WTC11 (cell line): Measurements from ENCODE around the gene ABCC6. TPM values are rescaled to one million over a fixed set of nuclear protein-coding genes. Genes with fewer than 3 reads are reported as not detected.

ENCODE experiments used
- ATAC-seq: fragments of 200-7000 bp; cut with Tn5 transposase; 2 replicates; pipeline ENCODE4 v1.10.0; 2021; ENCODE audit warnings: mild to moderate bottlenecking, moderate library complexity
- CTCF ChIA-PET: fragments of 300-600 bp; sonication (Branson Sonifier 250); formaldehyde crosslinking; loops from one replicate; lab custom pipeline; 2021; ENCODE audit warnings: antibody characterized with exemption; lab: Charles Lee
- POLR2A ChIA-PET: fragments of 350-600 bp; sonication (Branson Sonifier 250); formaldehyde crosslinking; loops from one replicate; lab custom pipeline; 2021; ENCODE audit warnings: antibody characterized with exemption; lab: Charles Lee
- DNase-seq: peaks from one replicate; pipeline ENCODE4 v3.0.0; 2021; ENCODE audit warnings: low spot score
- H3K27ac Mint-ChIP-seq: 2 replicates; pipeline ENCODE4 v1.8.0; 2021; ENCODE audit warnings: mixed read lengths
- H3K27me3 Mint-ChIP-seq: 2 replicates; pipeline ENCODE4 v1.8.0; 2021; ENCODE audit warnings: low read depth, mild to moderate bottlenecking, moderate library complexity, mixed read lengths
- H3K36me3 Mint-ChIP-seq: 2 replicates; pipeline ENCODE4 v1.8.0; 2021; ENCODE audit warnings: mixed read lengths
- H3K4me1 Mint-ChIP-seq: 2 replicates; pipeline ENCODE4 v1.8.0; 2022; ENCODE audit warnings: mixed read lengths
- H3K4me3 Mint-ChIP-seq: 2 replicates; pipeline ENCODE4 v1.8.0; 2021; ENCODE audit warnings: mild to moderate bottlenecking, moderate library complexity, mixed read lengths
- H3K9me3 Mint-ChIP-seq: 2 replicates; pipeline ENCODE4 v1.8.0; 2021; ENCODE audit warnings: mixed read lengths
- KAT7 ChIP-seq: sonication (generic); formaldehyde crosslinking; IDR thresholded peaks from 2 replicates; pipeline ENCODE4 v1.8.1; 2023; ENCODE audit warnings: missing genetic modification reagents, mild to moderate bottlenecking, borderline replicate concordance
- NFATC4 ChIP-seq: fragments of 250-450 bp; sonication (Bioruptor Pico); IDR thresholded peaks from 2 replicates; pipeline ENCODE4 v1.9.0; 2021; ENCODE audit warnings: mild to moderate bottlenecking
- NR1H2 ChIP-seq: sonication (generic); formaldehyde crosslinking; IDR thresholded peaks from 2 replicates; pipeline ENCODE4 v1.9.0; 2021; ENCODE audit warnings: mild to moderate bottlenecking, moderate library complexity, missing genetic modification reagents
- NR2C2 ChIP-seq: sonication (generic); formaldehyde crosslinking; IDR thresholded peaks from 2 replicates; pipeline ENCODE4 v1.8.0; 2022; ENCODE audit warnings: mild to moderate bottlenecking, missing genetic modification reagents
- NR3C1 ChIP-seq: sonication (generic); formaldehyde crosslinking; conservative IDR thresholded peaks from 2 replicates; pipeline ENCODE4 v1.8.1; 2023; ENCODE audit warnings: low read depth, mild to moderate bottlenecking, missing genetic modification reagents
- ZNF121 ChIP-seq: sonication (generic); formaldehyde crosslinking; IDR thresholded peaks from 2 replicates; pipeline ENCODE4 v1.8.0; 2023; ENCODE audit warnings: missing genetic modification reagents
- ZNF396 ChIP-seq: fragments of 250-450 bp; sonication (Bioruptor Pico); IDR thresholded peaks from 2 replicates; pipeline ENCODE4 v1.8.0; 2021; ENCODE audit warnings: mild to moderate bottlenecking, moderate library complexity, borderline replicate concordance
- ZNF671 ChIP-seq: fragments of 250-450 bp; sonication (Bioruptor Pico); IDR thresholded peaks from 2 replicates; pipeline ENCODE4 v1.8.0; 2021; ENCODE audit warnings: mild to moderate bottlenecking
- total RNA-seq: library from RNA; stranded (reverse); gene quantifications from 3 replicates; pipeline ENCODE4 v1.2.3, GENCODE V29; 2021
- TF ChIP-seq, protein P1 (sequence below): sonication (generic); formaldehyde crosslinking; conservative IDR thresholded peaks from 2 replicates; pipeline ENCODE4 v1.8.1; 2022; ENCODE audit warnings: mild to moderate bottlenecking, missing genetic modification reagents
- TF ChIP-seq, protein P2 (sequence below): fragments of 250-450 bp; sonication (Bioruptor Pico); IDR thresholded peaks from 2 replicates; pipeline ENCODE4 v1.9.0; 2021; ENCODE audit warnings: mild to moderate bottlenecking
- TF ChIP-seq, protein P3 (sequence below): sonication (generic); formaldehyde crosslinking; IDR thresholded peaks from 2 replicates; pipeline ENCODE4 v1.8.0; 2023; ENCODE audit warnings: mild to moderate bottlenecking, missing genetic modification reagents
- TF ChIP-seq, protein P4 (sequence below): fragments of 250-450 bp; sonication (Bioruptor Pico); IDR thresholded peaks from 2 replicates; pipeline ENCODE4 v1.8.0; 2021; ENCODE audit warnings: mild to moderate bottlenecking
- TF ChIP-seq, protein P5 (sequence below): sonication (generic); formaldehyde crosslinking; IDR thresholded peaks from 2 replicates; pipeline ENCODE4 v1.8.0; 2022; ENCODE audit warnings: mild to moderate bottlenecking, missing genetic modification reagents
- TF ChIP-seq, protein P6 (sequence below): sonication (generic); formaldehyde crosslinking; IDR thresholded peaks from 2 replicates; pipeline ENCODE4 v1.8.0; 2022; ENCODE audit warnings: mild to moderate bottlenecking, missing genetic modification reagents
- TF ChIP-seq, protein P7 (sequence below): fragments of 250-450 bp; sonication (Bioruptor Pico); IDR thresholded peaks from 2 replicates; pipeline ENCODE4 v1.9.0; 2021; ENCODE audit warnings: mild to moderate bottlenecking
- TF ChIP-seq, protein P8 (sequence below): sonication (generic); formaldehyde crosslinking; IDR thresholded peaks from 2 replicates; pipeline ENCODE4 v1.8.1; 2023; ENCODE audit warnings: mild to moderate bottlenecking, moderate library complexity, missing genetic modification reagents

The ABCC6 gene
- total RNA-seq, 1 experiment from 2014 or later = 1.3 TPM

DNA sequence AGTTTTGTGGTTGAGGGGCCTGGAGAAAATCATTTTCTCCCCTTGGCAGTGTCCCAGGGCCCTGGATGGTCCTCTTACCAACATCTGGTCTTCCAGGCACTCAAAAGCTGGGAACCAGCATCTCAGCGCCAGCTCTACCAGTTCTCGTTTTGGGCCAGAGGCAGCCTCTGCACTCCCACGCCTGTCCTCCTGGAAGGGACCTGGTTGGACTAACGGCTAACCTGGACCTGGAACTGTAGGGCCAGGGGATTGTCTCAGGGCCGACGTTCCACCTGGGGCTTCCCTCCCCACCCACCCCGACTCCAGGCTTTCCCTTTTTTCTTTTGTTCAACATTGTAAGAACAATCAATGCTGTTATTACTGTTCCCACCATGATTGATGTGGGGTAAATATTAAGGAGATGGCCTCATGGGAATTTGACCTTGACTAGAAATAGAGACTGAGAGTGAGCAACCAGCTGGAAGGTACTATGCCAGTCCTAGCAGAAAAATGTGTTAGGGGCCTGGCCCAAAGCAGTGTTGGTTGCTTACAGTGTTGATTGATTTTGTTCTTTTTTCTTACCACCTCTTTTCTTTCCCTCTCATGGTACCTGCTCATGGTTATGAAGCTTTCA, 81.4 kb downstream of the ABCC6 start:
- TF ChIP-seq NR3C1 (CRISPR knock-in tag) (no peak), NR1H2 (CRISPR knock-in tag) (no peak), ZNF671 (CRISPR knock-in tag) (no peak), KAT7 (no peak), ZNF396 (CRISPR knock-in tag) (no peak), ZNF121 (no peak), NR2C2 (CRISPR knock-in tag) (no peak), NFATC4 (CRISPR knock-in tag) (no peak)
- TF ChIP-seq, protein P1, sequence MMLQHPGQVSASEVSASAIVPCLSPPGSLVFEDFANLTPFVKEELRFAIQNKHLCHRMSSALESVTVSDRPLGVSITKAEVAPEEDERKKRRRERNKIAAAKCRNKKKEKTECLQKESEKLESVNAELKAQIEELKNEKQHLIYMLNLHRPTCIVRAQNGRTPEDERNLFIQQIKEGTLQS (CRISPR knock-in tag) = no peak
- TF ChIP-seq, protein P2, sequence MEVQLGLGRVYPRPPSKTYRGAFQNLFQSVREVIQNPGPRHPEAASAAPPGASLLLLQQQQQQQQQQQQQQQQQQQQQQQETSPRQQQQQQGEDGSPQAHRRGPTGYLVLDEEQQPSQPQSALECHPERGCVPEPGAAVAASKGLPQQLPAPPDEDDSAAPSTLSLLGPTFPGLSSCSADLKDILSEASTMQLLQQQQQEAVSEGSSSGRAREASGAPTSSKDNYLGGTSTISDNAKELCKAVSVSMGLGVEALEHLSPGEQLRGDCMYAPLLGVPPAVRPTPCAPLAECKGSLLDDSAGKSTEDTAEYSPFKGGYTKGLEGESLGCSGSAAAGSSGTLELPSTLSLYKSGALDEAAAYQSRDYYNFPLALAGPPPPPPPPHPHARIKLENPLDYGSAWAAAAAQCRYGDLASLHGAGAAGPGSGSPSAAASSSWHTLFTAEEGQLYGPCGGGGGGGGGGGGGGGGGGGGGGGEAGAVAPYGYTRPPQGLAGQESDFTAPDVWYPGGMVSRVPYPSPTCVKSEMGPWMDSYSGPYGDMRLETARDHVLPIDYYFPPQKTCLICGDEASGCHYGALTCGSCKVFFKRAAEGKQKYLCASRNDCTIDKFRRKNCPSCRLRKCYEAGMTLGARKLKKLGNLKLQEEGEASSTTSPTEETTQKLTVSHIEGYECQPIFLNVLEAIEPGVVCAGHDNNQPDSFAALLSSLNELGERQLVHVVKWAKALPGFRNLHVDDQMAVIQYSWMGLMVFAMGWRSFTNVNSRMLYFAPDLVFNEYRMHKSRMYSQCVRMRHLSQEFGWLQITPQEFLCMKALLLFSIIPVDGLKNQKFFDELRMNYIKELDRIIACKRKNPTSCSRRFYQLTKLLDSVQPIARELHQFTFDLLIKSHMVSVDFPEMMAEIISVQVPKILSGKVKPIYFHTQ (CRISPR knock-in tag) = no peak
- TF ChIP-seq, protein P3, sequence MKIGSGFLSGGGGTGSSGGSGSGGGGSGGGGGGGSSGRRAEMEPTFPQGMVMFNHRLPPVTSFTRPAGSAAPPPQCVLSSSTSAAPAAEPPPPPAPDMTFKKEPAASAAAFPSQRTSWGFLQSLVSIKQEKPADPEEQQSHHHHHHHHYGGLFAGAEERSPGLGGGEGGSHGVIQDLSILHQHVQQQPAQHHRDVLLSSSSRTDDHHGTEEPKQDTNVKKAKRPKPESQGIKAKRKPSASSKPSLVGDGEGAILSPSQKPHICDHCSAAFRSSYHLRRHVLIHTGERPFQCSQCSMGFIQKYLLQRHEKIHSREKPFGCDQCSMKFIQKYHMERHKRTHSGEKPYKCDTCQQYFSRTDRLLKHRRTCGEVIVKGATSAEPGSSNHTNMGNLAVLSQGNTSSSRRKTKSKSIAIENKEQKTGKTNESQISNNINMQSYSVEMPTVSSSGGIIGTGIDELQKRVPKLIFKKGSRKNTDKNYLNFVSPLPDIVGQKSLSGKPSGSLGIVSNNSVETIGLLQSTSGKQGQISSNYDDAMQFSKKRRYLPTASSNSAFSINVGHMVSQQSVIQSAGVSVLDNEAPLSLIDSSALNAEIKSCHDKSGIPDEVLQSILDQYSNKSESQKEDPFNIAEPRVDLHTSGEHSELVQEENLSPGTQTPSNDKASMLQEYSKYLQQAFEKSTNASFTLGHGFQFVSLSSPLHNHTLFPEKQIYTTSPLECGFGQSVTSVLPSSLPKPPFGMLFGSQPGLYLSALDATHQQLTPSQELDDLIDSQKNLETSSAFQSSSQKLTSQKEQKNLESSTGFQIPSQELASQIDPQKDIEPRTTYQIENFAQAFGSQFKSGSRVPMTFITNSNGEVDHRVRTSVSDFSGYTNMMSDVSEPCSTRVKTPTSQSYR (CRISPR knock-in tag) = no peak
- TF ChIP-seq, protein P4, sequence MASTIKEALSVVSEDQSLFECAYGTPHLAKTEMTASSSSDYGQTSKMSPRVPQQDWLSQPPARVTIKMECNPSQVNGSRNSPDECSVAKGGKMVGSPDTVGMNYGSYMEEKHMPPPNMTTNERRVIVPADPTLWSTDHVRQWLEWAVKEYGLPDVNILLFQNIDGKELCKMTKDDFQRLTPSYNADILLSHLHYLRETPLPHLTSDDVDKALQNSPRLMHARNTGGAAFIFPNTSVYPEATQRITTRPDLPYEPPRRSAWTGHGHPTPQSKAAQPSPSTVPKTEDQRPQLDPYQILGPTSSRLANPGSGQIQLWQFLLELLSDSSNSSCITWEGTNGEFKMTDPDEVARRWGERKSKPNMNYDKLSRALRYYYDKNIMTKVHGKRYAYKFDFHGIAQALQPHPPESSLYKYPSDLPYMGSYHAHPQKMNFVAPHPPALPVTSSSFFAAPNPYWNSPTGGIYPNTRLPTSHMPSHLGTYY (CRISPR knock-in tag) = no peak
- TF ChIP-seq, protein P5, sequence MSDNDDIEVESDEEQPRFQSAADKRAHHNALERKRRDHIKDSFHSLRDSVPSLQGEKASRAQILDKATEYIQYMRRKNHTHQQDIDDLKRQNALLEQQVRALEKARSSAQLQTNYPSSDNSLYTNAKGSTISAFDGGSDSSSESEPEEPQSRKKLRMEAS (CRISPR knock-in tag) = no peak
- TF ChIP-seq, protein P6, sequence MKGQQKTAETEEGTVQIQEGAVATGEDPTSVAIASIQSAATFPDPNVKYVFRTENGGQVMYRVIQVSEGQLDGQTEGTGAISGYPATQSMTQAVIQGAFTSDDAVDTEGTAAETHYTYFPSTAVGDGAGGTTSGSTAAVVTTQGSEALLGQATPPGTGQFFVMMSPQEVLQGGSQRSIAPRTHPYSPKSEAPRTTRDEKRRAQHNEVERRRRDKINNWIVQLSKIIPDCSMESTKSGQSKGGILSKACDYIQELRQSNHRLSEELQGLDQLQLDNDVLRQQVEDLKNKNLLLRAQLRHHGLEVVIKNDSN (CRISPR knock-in tag) = no peak
- TF ChIP-seq, protein P7, sequence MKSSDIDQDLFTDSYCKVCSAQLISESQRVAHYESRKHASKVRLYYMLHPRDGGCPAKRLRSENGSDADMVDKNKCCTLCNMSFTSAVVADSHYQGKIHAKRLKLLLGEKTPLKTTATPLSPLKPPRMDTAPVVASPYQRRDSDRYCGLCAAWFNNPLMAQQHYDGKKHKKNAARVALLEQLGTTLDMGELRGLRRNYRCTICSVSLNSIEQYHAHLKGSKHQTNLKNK (CRISPR knock-in tag) = no peak
- TF ChIP-seq, protein P8, sequence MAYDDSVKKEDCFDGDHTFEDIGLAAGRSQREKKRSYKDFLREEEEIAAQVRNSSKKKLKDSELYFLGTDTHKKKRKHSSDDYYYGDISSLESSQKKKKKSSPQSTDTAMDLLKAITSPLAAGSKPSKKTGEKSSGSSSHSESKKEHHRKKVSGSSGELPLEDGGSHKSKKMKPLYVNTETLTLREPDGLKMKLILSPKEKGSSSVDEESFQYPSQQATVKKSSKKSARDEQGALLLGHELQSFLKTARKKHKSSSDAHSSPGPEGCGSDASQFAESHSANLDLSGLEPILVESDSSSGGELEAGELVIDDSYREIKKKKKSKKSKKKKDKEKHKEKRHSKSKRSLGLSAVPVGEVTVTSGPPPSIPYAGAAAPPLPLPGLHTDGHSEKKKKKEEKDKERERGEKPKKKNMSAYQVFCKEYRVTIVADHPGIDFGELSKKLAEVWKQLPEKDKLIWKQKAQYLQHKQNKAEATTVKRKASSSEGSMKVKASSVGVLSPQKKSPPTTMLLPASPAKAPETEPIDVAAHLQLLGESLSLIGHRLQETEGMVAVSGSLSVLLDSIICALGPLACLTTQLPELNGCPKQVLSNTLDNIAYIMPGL = no peak
- POLR2A ChIA-PET = no interaction called here
- H3K27ac Mint-ChIP-seq = peak overlapping the region; percentile 29; the same call in 1 of the 2 replicates
- CTCF ChIA-PET = no interaction called here
- no peaks in the 10 kb centered on the region for H3K27me3 Mint-ChIP-seq
- peaks cover 4% of the 10 kb centered on the region for H3K4me1 Mint-ChIP-seq
- no peaks in the 10 kb centered on the region for H3K9me3 Mint-ChIP-seq
- H3K36me3 Mint-ChIP-seq = peaks cover 55% of the 10 kb centered on the region
- H3K4me3 Mint-ChIP-seq = no peak overlapping the region
- DNase-seq = no peak
- ATAC-seq = no peak
